Measurements from ENCODE around the gene RAB1A. TPM values are rescaled to one million over a fixed set of nuclear protein-coding genes. Genes with fewer than 3 reads are reported as not detected.
A peak's percentile ranks its signal among the peaks of the same experiment; 100 is the strongest.

The RAB1A gene
- total and polyA plus RNA-seq, 2 of the 13 experiments (the other 11 are each of a cell fraction or from before 2014, with no cell fraction given), result 206 to 226 TPM

DNA sequence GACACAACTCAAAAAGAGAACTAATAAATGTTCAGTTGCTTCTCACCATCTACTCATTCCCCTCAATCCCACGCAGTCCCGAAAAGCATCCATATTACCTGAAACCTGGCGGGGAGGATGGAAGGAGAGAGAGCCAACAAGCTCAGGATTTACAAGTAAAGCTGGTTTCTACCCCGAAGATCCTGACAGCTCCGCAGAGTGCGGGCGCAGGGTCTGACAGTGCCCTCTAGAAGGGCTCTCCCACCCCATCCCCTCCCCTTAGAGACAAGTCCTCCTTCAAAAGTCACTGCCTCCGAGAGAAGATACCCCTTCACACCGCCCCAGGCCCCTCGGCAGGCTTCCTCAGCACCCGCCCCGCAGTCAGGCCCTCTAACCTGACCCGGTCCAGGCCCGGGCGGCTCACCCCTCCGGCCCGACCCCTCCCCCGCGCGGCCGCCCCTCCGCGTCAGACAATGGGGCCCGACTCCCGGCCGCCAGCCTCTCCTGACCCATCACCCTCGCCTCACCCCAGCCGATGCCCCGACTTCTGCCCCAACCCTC is 550 bp downstream of the RAB1A start (continued):
- TF ChIP-seq, protein P1, sequence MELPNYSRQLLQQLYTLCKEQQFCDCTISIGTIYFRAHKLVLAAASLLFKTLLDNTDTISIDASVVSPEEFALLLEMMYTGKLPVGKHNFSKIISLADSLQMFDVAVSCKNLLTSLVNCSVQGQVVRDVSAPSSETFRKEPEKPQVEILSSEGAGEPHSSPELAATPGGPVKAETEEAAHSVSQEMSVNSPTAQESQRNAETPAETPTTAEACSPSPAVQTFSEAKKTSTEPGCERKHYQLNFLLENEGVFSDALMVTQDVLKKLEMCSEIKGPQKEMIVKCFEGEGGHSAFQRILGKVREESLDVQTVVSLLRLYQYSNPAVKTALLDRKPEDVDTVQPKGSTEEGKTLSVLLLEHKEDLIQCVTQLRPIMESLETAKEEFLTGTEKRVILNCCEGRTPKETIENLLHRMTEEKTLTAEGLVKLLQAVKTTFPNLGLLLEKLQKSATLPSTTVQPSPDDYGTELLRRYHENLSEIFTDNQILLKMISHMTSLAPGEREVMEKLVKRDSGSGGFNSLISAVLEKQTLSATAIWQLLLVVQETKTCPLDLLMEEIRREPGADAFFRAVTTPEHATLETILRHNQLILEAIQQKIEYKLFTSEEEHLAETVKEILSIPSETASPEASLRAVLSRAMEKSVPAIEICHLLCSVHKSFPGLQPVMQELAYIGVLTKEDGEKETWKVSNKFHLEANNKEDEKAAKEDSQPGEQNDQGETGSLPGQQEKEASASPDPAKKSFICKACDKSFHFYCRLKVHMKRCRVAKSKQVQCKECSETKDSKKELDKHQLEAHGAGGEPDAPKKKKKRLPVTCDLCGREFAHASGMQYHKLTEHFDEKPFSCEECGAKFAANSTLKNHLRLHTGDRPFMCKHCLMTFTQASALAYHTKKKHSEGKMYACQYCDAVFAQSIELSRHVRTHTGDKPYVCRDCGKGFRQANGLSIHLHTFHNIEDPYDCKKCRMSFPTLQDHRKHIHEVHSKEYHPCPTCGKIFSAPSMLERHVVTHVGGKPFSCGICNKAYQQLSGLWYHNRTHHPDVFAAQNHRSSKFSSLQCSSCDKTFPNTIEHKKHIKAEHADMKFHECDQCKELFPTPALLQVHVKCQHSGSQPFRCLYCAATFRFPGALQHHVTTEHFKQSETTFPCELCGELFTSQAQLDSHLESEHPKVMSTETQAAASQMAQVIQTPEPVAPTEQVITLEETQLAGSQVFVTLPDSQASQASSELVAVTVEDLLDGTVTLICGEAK (IDR thresholded peaks at IDR 0.05), result no peak
- TF ChIP-seq, protein P1 (CRISPR knock-in tag; IDR thresholded peaks at IDR 0.05), result peak; percentile 33; the same call in 1 of the 2 replicates
- peak; percentile 51 for TF ChIP-seq HES4 (CRISPR knock-in tag; IDR thresholded peaks at IDR 0.05; ENCODE audit: borderline replicate concordance)
- 0 out of 2 replicates have a peak, but pooled peaks have one; percentile 14 for TF ChIP-seq RARG (CRISPR knock-in tag; IDR thresholded peaks at IDR 0.05; ENCODE audit: low read depth)
- TF ChIP-seq NCOA1 (CRISPR knock-in tag; IDR thresholded peaks at IDR 0.05), result peak; percentile 80; the same call in 1 of the 2 replicates
- TF ChIP-seq ZNF383 (CRISPR knock-in tag; IDR thresholded peaks at IDR 0.05; ENCODE audit: borderline replicate concordance), result no peak
- 0 out of 2 replicates have a peak, but pooled peaks have one; percentile 26 for TF ChIP-seq ZNF253 (CRISPR knock-in tag; IDR thresholded peaks at IDR 0.05; ENCODE audit: borderline replicate concordance)
- no peak for TF ChIP-seq LCORL (IDR thresholded peaks at IDR 0.05)
- TF ChIP-seq LCORL (CRISPR knock-in tag; IDR thresholded peaks at IDR 0.05), result 0 out of 2 replicates have a peak, but pooled peaks have one; percentile 11
- 0 out of 2 replicates have a peak, but pooled peaks have one; percentile 9 for TF ChIP-seq ATF7-NPFF (CRISPR knock-in tag; IDR thresholded peaks at IDR 0.05; ENCODE audit: low read depth)
- TF ChIP-seq WIZ (CRISPR knock-in tag; IDR thresholded peaks at IDR 0.05), result 0 out of 2 replicates have a peak, but pooled peaks have one; percentile 5
- TF ChIP-seq KDM4B (CRISPR knock-in tag; IDR thresholded peaks at IDR 0.05), result no peak
